GM12878 (cell line): ENCODE measurements around the gene CDKN2B.

Source experiments
- SMAD1 ChIP-seq: fragments of 450-650 bp; IDR thresholded peaks from 2 replicates; pipeline ENCODE4 v1.6.1; 2018; ENCODE audit warnings: mild to moderate bottlenecking, low read depth; ENCODE audit not compliant: partially characterized antibody
- YBX1 ChIP-seq: fragments of 450-650 bp; IDR thresholded peaks from 2 replicates; pipeline ENCODE4 v1.6.1; 2016; ENCODE audit warnings: antibody characterized with exemption
- YY1 ChIP-seq: IDR thresholded peaks from 2 replicates; pipeline ENCODE4 v1.6.1; 2011; ENCODE audit warnings: low read depth, mild to moderate bottlenecking, low read length
- TF ChIP-seq, protein P1 (sequence below), 3 experiments: IDR thresholded peaks in 2 of 3; conservative IDR thresholded peaks in 1 of 3; 2 replicates each; pipeline ENCODE4 v1.5.1; 2011; ENCODE audit warnings: low read depth in 3 of 3, low read length in 3 of 3, mild to moderate bottlenecking in 3 of 3, control low read depth in 2 of 3, moderate library complexity in 2 of 3, inconsistent platforms in 1 of 3, mixed read lengths in 1 of 3; ENCODE audit not compliant: control insufficient read depth in 2 of 3, insufficient read depth in 1 of 3; ENCODE audit errors: extremely low read depth in 1 of 3
- TF ChIP-seq, protein P2 (sequence below): IDR thresholded peaks from 2 replicates; pipeline ENCODE4 v1.6.1; 2012; ENCODE audit warnings: low read depth, low read length, improper control_type of control experiment

DNA sequence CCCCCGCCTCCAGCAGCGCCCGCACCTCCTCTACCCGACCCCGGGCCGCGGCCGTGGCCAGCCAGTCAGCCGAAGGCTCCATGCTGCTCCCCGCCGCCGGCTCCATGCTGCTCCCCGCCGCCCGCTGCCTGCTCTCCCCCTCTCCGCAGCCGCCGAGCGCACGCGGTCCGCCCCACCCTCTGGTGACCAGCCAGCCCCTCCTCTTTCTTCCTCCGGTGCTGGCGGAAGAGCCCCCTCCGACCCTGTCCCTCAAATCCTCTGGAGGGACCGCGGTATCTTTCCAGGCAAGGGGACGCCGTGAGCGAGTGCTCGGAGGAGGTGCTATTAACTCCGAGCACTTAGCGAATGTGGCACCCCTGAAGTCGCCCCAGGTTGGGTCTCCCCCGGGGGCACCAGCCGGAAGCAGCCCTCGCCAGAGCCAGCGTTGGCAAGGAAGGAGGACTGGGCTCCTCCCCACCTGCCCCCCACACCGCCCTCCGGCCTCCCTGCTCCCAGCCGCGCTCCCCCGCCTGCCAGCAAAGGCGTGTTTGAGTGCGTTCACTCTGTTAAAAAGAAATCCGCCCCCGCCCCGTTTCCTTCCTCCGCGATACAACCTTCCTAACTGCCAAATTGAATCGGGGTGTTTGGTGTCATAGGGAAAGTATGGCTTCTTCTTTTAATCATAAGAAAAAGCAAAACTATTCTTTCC, 34.2 kb downstream of the CDKN2B start:
- TF ChIP-seq, protein P1, sequence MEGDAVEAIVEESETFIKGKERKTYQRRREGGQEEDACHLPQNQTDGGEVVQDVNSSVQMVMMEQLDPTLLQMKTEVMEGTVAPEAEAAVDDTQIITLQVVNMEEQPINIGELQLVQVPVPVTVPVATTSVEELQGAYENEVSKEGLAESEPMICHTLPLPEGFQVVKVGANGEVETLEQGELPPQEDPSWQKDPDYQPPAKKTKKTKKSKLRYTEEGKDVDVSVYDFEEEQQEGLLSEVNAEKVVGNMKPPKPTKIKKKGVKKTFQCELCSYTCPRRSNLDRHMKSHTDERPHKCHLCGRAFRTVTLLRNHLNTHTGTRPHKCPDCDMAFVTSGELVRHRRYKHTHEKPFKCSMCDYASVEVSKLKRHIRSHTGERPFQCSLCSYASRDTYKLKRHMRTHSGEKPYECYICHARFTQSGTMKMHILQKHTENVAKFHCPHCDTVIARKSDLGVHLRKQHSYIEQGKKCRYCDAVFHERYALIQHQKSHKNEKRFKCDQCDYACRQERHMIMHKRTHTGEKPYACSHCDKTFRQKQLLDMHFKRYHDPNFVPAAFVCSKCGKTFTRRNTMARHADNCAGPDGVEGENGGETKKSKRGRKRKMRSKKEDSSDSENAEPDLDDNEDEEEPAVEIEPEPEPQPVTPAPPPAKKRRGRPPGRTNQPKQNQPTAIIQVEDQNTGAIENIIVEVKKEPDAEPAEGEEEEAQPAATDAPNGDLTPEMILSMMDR (IDR thresholded peaks at IDR 0.05 in 2 of 3, conservative IDR thresholded peaks at IDR 0.05 in 1 of 3; ENCODE audit: control insufficient read depth in 2 of 3, extremely low read depth in 1 of 3, insufficient read depth in 1 of 3, low read depth in 3 of 3, low read length in 3 of 3) = no peak
- TF ChIP-seq YY1 (0 out of 2 replicates have a peak, but pooled peaks have one; percentile 11), SMAD1 (no peak), YBX1 (no peak)
- TF ChIP-seq, protein P2, sequence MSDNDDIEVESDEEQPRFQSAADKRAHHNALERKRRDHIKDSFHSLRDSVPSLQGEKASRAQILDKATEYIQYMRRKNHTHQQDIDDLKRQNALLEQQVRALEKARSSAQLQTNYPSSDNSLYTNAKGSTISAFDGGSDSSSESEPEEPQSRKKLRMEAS = no peak
